ENCODE measurements around the gene SEC63. TPM values are rescaled to one million over a fixed set of nuclear protein-coding genes. Genes with fewer than 3 reads are reported as not detected.
"Not testable (repeated sequence)": the region's sequence is repeated elsewhere in the genome, so short reads cannot be mapped to it uniquely, and the experiment has no call there.

The SEC63 gene
- total RNA-seq, 4 donors from 2014 or later = 24.6 to 50.3 (median 28.5) TPM

DNA sequence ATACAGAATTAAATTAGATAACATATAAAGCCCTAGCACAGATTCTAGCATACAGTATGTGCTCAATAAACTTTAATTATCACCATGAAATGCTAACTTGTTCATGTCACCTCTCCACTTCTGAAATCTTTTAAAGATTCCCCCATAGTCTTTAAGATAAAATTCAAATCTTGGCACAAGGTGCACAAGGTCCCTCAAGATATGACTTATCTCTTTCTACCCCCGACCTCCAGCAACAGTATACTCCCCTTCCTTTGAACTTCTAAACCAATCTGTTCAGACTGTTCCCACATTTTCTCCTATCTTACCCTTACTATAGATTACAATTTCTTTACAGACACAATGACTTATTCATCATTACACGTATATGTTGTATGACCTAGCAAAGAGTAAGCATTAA is 29.0 kb downstream of the SEC63 start:
- DNase-seq = no peak
- H3K27me3 ChIP-seq = no peaks in the 10 kb centered on the region
- TF ChIP-seq, protein P1, sequence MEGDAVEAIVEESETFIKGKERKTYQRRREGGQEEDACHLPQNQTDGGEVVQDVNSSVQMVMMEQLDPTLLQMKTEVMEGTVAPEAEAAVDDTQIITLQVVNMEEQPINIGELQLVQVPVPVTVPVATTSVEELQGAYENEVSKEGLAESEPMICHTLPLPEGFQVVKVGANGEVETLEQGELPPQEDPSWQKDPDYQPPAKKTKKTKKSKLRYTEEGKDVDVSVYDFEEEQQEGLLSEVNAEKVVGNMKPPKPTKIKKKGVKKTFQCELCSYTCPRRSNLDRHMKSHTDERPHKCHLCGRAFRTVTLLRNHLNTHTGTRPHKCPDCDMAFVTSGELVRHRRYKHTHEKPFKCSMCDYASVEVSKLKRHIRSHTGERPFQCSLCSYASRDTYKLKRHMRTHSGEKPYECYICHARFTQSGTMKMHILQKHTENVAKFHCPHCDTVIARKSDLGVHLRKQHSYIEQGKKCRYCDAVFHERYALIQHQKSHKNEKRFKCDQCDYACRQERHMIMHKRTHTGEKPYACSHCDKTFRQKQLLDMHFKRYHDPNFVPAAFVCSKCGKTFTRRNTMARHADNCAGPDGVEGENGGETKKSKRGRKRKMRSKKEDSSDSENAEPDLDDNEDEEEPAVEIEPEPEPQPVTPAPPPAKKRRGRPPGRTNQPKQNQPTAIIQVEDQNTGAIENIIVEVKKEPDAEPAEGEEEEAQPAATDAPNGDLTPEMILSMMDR (IDR thresholded peaks at IDR 0.05) = no peak
- TF ChIP-seq POLR2A (IDR thresholded peaks at IDR 0.05) (no peak), POLR2AphosphoS5 (IDR thresholded peaks at IDR 0.05) (no peak)
- no peak overlapping the region for H3K4me3 ChIP-seq
- H3K27ac ChIP-seq = no peak overlapping the region
- no peaks in the 10 kb centered on the region for H3K9me3 ChIP-seq
- in situ Hi-C loops (cut with MboI; ENCODE audit: low pct_ligation_motif_present in 1 of 4, low pct_unique_long_range_greater_than_20kb in 1 of 4, low sequenced_read_pairs in 3 of 4) = no loop called here
- peaks cover 0 to 3% (median 0%) of the 10 kb centered on the region in 4 donors for H3K4me1 ChIP-seq
- intact Hi-C loops (cut with DNase I; ENCODE audit: low total_unique reads) = no loop called here
- peaks cover 0 to 4% (median 0%) of the 10 kb centered on the region in 4 donors for H3K36me3 ChIP-seq
- 98 to 100% methylated on average over 2 of the region's 2 CpGs for WGBS, 2 donors (ENCODE audit: low coverage in 1 of 2)

DNA sequence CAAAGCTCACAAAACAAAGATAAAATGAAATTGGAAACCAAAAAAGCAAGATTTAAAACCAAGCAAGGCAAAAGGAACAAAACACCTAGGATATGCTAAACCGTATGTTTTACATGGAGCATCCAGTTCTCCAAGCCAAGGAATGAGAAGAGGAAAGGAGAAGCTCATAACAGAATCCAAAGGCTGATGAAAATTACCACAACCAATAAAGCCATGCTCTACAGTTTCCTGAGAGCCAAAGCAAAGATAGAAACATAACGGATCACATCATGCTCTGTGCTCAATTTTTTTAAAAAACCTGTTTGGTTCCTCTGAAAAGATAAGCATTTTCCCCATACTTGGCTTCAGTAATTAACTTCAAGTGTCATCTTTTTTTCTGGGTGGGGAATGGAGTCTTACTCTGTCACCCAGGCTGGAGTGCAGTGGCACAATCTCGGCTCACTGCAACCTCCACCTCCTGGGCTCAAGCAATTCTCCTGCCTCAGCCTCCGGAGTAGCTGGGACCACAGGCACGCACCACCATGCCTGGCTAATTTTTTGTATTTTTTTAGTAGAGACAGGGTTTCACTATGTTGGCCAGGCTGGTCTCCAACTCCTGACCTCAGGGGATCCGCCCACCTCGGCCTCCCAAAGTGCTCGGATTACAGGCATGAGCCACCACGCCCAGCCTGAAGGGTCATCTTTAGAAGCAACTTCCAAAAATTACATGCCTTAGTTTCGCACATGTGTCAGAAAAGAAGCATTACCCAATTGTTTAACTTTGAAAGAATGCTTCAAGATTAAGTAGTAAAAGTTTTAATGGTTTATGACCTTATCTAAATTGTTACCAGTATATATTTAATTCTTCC is 31.1 kb downstream of the SEC63 start:
- H3K4me1 ChIP-seq; H3K4me3 ChIP-seq; H3K27me3 ChIP-seq; H3K27ac ChIP-seq; intact Hi-C loops (cut with DNase I; ENCODE audit: low total_unique reads); DNase-seq; H3K36me3 ChIP-seq; H3K9me3 ChIP-seq; in situ Hi-C loops (cut with MboI; ENCODE audit: low pct_ligation_motif_present in 1 of 4, low pct_unique_long_range_greater_than_20kb in 1 of 4, low sequenced_read_pairs in 3 of 4): not testable (repeated sequence)
- 81 to 88% methylated on average over 2 to 10 of the region's 10 CpGs for WGBS, 2 donors (ENCODE audit: low coverage in 1 of 2)

DNA sequence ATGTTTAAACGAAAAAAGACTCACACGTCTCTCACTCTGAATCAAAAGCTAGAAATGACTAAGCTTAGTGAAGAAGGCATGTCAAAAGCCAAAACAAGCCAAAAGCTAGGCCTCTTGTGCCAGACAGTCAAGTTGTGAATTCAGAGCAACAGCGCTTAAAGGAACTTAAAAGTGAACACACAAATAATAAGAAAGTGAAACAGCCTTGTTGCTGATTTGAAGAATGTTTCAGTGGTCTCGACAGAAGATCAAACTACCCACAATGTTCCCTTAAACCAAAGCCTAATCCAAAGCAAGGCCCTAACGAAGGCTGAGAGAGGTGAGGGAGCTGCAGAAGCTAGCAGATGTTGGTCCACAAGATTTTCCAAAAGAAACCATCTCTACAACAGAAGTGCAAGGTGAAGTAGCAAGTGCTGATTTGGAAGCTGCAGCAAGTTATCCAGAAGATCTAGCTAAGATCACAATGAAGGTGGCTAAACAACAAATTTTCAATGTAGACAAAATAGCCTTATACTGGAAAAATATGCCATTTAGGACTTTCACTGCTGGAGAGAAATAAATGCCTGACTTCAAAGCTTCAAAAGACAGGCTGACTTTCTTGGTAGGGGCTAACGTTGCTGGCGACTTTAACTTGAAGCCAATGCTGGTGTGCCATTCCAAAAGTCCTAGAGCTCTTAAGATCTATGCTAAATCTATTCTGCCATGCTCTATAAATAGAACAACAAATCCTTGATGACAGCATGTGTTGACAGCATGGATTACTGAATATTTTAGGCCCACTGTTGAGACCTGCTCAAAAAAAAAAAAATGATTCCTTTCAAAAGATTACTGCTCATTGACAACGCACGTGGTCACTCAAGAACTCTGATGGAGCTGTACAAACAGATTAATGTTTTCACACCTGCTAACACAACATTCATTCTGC is 40.3 kb downstream of the SEC63 start:
- H3K4me1 ChIP-seq = no peaks in the 10 kb centered on the region
- WGBS, 2 donors (ENCODE audit: low coverage in 1 of 2) = 88 to 89% methylated on average over 9 of the region's 9 CpGs
- intact Hi-C loops (cut with DNase I; ENCODE audit: low total_unique reads) = no loop called here
- H3K9me3 ChIP-seq = peaks cover 0 to 10% of the 10 kb centered on the region in 2 donors
- in situ Hi-C loops (cut with MboI; ENCODE audit: low pct_ligation_motif_present in 1 of 4, low pct_unique_long_range_greater_than_20kb in 1 of 4, low sequenced_read_pairs in 3 of 4) = no loop called here
- no peak for DNase-seq
- TF ChIP-seq EP300 (IDR thresholded peaks at IDR 0.05; ENCODE audit: low read depth) (no peak), POLR2A (IDR thresholded peaks at IDR 0.05) (no peak), POLR2AphosphoS5 (IDR thresholded peaks at IDR 0.05) (no peak)
- H3K27me3 ChIP-seq = no peaks in the 10 kb centered on the region
- H3K4me3 ChIP-seq = no peak overlapping the region
- H3K27ac ChIP-seq = no peak overlapping the region
- H3K36me3 ChIP-seq = peaks cover 0 to 50% (median 15%) of the 10 kb centered on the region in 4 donors

- H3K4me1 ChIP-seq; H3K27me3 ChIP-seq; DNase-seq; H3K27ac ChIP-seq; in situ Hi-C loops (cut with MboI; ENCODE audit: low pct_ligation_motif_present in 1 of 4, low pct_unique_long_range_greater_than_20kb in 1 of 4, low sequenced_read_pairs in 3 of 4); H3K4me3 ChIP-seq; intact Hi-C loops (cut with DNase I; ENCODE audit: low total_unique reads): not testable (repeated sequence)
- Histone ChIP-seq H3K36me3 (peaks cover 0 to 57% (median 19%) of the 10 kb centered on the region in 4 donors), H3K9me3 (peaks cover 0 to 10% of the 10 kb centered on the region in 2 donors)
- WGBS, 2 donors (ENCODE audit: low coverage in 1 of 2) = 97% methylated on average over 6 of the region's 6 CpGs; no CpG with 5 or more reads in 1 of the 2 donors
These were observed 41.0 kb downstream of the SEC63 start for GRCh38 chr6:107916961-107917360.

- Histone ChIP-seq H3K27ac (no peak overlapping the region), H3K4me1 (no peaks in the 10 kb centered on the region), H3K4me3 (no peak overlapping the region), H3K36me3 (peaks cover 0 to 51% (median 24%) of the 10 kb centered on the region in 4 donors), H3K27me3 (no peaks in the 10 kb centered on the region), H3K9me3 (no peaks in the 10 kb centered on the region)
- no peak for TF ChIP-seq EP300 (IDR thresholded peaks at IDR 0.05; ENCODE audit: low read depth)
- TF ChIP-seq POLR2A (IDR thresholded peaks at IDR 0.05) = no peak
- TF ChIP-seq, protein P1 (IDR thresholded peaks at IDR 0.05) = no peak
- no peak for TF ChIP-seq POLR2AphosphoS5 (IDR thresholded peaks at IDR 0.05)
- intact Hi-C loops (cut with DNase I; ENCODE audit: low total_unique reads) (no loop called here), in situ Hi-C loops (cut with MboI; ENCODE audit: low pct_ligation_motif_present in 1 of 4, low pct_unique_long_range_greater_than_20kb in 1 of 4, low sequenced_read_pairs in 3 of 4) (no loop called here)
- DNase-seq = no peak
- 89 to 93% methylated on average over 1 of the region's 1 CpG for WGBS, 2 donors (ENCODE audit: low coverage in 1 of 2)
These were observed 46.3 kb downstream of the SEC63 start for GRCh38 chr6:107911692-107912091.
